Neural cell (in vitro differentiated cells): ENCODE results near the gene CPNE6. TPM values are rescaled to one million over a fixed set of nuclear protein-coding genes. Genes with fewer than 3 reads are reported as not detected.
A peak's percentile ranks its signal among the peaks of the same experiment; 100 is the strongest.

Source experiments
- H2AFZ ChIP-seq: fragments of 200-600, 300-800 bp; sonication (generic), shearing (Covaris generic); 2 replicates; pipeline ENCODE4 v1.6.0; 2014; ENCODE audit warnings: low read depth, mild to moderate bottlenecking, antibody characterized with exemption, low read length, moderate library complexity
- H3F3A ChIP-seq: fragments of 200-600 bp; shearing (Covaris generic); 2 replicates; pipeline ENCODE4 v1.6.1; 2016; ENCODE audit warnings: mild to moderate bottlenecking, moderate library complexity, mixed read lengths, antibody characterized with exemption, low read length; ENCODE audit not compliant: insufficient read depth, poor library complexity, severe bottlenecking
- H3K27ac ChIP-seq: fragments of 200-600, 300-800 bp; sonication (generic), shearing (Covaris generic); 2 replicates; pipeline ENCODE4 v1.5.1; 2014; ENCODE audit warnings: mild to moderate bottlenecking, low read length, moderate library complexity
- H3K27me3 ChIP-seq: fragments of 300-800, 200-600 bp; sonication (generic), shearing (Covaris generic); 2 replicates; pipeline ENCODE4 v1.6.0; 2014; ENCODE audit warnings: mild to moderate bottlenecking, low read depth, low read length, moderate library complexity; ENCODE audit not compliant: insufficient read depth
- H3K36me3 ChIP-seq: fragments of 300-800, 200-600 bp; sonication (generic), shearing (Covaris generic); 2 replicates; pipeline ENCODE4 v1.5.1; 2014; ENCODE audit warnings: mild to moderate bottlenecking, antibody characterized with exemption, low read length, moderate library complexity; ENCODE audit not compliant: insufficient read depth
- H3K4me2 ChIP-seq: fragments of 300-800, 200-600 bp; sonication (generic), shearing (Covaris generic); 2 replicates; pipeline ENCODE4 v1.6.0; 2014; ENCODE audit warnings: mild to moderate bottlenecking, low read length
- H3K4me3 ChIP-seq: fragments of 300-800, 200-600 bp; sonication (generic), shearing (Covaris generic); 2 replicates; pipeline ENCODE4 v1.5.1; 2014; ENCODE audit warnings: mild to moderate bottlenecking, low read length, moderate library complexity
- H3K79me2 ChIP-seq: fragments of 200-600 bp; shearing (Covaris generic); replicated peaks from 2 replicates; pipeline ENCODE4 v1.6.0; 2014; ENCODE audit warnings: mild to moderate bottlenecking, low read length, moderate library complexity; ENCODE audit not compliant: insufficient read depth
- H3K9ac ChIP-seq: fragments of 300-800, 200-600 bp; sonication (generic), shearing (Covaris generic); 2 replicates; pipeline ENCODE4 v1.6.1; 2016; ENCODE audit warnings: mild to moderate bottlenecking, low read length, mixed read lengths
- H3K9me2 ChIP-seq: fragments of 200-600 bp; shearing (Covaris generic); 2 replicates; pipeline ENCODE4 v1.6.1; 2016; ENCODE audit warnings: mild to moderate bottlenecking, low read length, mixed read lengths; ENCODE audit not compliant: insufficient read depth
- H3K9me3 ChIP-seq: fragments of 200-600, 300-800 bp; sonication (generic), shearing (Covaris generic); 2 replicates; pipeline ENCODE4 v1.6.1; 2016; ENCODE audit warnings: mild to moderate bottlenecking, mixed run types, low read length, moderate library complexity, mixed read lengths
- H4K20me1 ChIP-seq: fragments of 200-600 bp; shearing (Covaris generic); 2 replicates; pipeline ENCODE4 v1.6.1; 2016; ENCODE audit warnings: mild to moderate bottlenecking, mixed run types; ENCODE audit not compliant: insufficient read depth
- CTCF ChIP-seq: fragments of 450-650 bp; IDR thresholded peaks from 2 replicates; pipeline ENCODE4 v1.5.1; 2014; ENCODE audit warnings: antibody characterized with exemption, mild to moderate bottlenecking, moderate library complexity; ENCODE audit not compliant: poor library complexity, severe bottlenecking
- EP300 ChIP-seq: fragments of 450-650 bp; conservative IDR thresholded peaks from 2 replicates; pipeline ENCODE4 v1.6.1; 2014; ENCODE audit warnings: antibody characterized with exemption, mild to moderate bottlenecking, moderate library complexity; ENCODE audit not compliant: poor library complexity, severe bottlenecking
- EZH2 ChIP-seq: fragments of 200-600, 300-800 bp; shearing (Covaris generic), sonication (generic); IDR thresholded peaks from 2 replicates; pipeline ENCODE4 v1.6.1; 2014; ENCODE audit warnings: antibody characterized with exemption, low read length, borderline replicate concordance, mild to moderate bottlenecking; ENCODE audit not compliant: insufficient read depth, poor library complexity, severe bottlenecking
- MXI1 ChIP-seq: fragments of 450-650 bp; conservative IDR thresholded peaks from 2 replicates; pipeline ENCODE4 v1.6.1; 2014; ENCODE audit warnings: antibody characterized with exemption, mild to moderate bottlenecking; ENCODE audit not compliant: poor library complexity, severe bottlenecking
- POLR2AphosphoS5 ChIP-seq: IDR thresholded peaks from 2 replicates; pipeline ENCODE4 v1.6.1; 2012
- RAD21 ChIP-seq: fragments of 450-650 bp; conservative IDR thresholded peaks from 2 replicates; pipeline ENCODE4 v1.6.1; 2014; ENCODE audit warnings: antibody characterized with exemption, mild to moderate bottlenecking, moderate library complexity
- REST ChIP-seq: IDR thresholded peaks from 2 replicates; pipeline ENCODE4 v1.6.1; 2012; ENCODE audit warnings: borderline replicate concordance
- SMC3 ChIP-seq: fragments of 450-650 bp; conservative IDR thresholded peaks from 2 replicates; pipeline ENCODE4 v1.6.1; 2014; ENCODE audit warnings: antibody characterized with exemption, mild to moderate bottlenecking, moderate library complexity; ENCODE audit not compliant: poor library complexity
- TAF1 ChIP-seq: IDR thresholded peaks from 2 replicates; pipeline ENCODE4 v1.6.1; 2012; ENCODE audit warnings: low read depth
- polyA plus RNA-seq: library from polyadenylated mRNA; depleted of rRNA; stranded (reverse); fragments of >200 nt; gene quantifications from 2 replicates; pipeline ENCODE4 v1.2.3, GENCODE V29; 2014

Gene CPNE6
- polyA plus RNA-seq, 1 donor from 2014 or later: 4.1 TPM

GRCh38 chr14:24115422-24116127 lies 44.2 kb downstream of the CPNE6 start:
- Histone ChIP-seq H3K4me3 (peak overlapping the region; percentile 89), H2AFZ (peak overlapping the region; percentile 94), H3K27ac (peak overlapping the region; percentile 100), H3K27me3 (no peaks in the 10 kb centered on the region), H3K9ac (peak overlapping the region; percentile 98), H4K20me1 (no peaks in the 10 kb centered on the region), H3F3A (no peaks in the 10 kb centered on the region), H3K36me3 (no peaks in the 10 kb centered on the region), H3K79me2 (peaks cover 10% of the 10 kb centered on the region), H3K4me2 (peak overlapping the region; percentile 63), H3K9me3 (no peaks in the 10 kb centered on the region), H3K9me2 (no peaks in the 10 kb centered on the region)
- TF ChIP-seq RAD21 (peak; percentile 18), TAF1 (no peak)

GRCh38 chr14:24116128-24116814 lies 44.9 kb downstream of the CPNE6 start:
- Histone ChIP-seq H3K36me3 (no peaks in the 10 kb centered on the region), H3K9ac (peak overlapping the region; percentile 98), H2AFZ (no peak overlapping the region), H3K79me2 (peaks cover 10% of the 10 kb centered on the region), H4K20me1 (no peaks in the 10 kb centered on the region), H3K9me2 (no peaks in the 10 kb centered on the region), H3K9me3 (no peaks in the 10 kb centered on the region), H3F3A (no peaks in the 10 kb centered on the region), H3K27me3 (no peaks in the 10 kb centered on the region), H3K4me3 (peak overlapping the region; percentile 89), H3K4me2 (peak overlapping the region; percentile 63), H3K27ac (no peak overlapping the region)
- no peak for TF ChIP-seq MXI1
- no peak for TF ChIP-seq SMC3
- TF ChIP-seq CTCF: no peak
- no peak for TF ChIP-seq REST
- no peak for TF ChIP-seq EZH2
- TF ChIP-seq TAF1: no peak
- TF ChIP-seq EP300: no peak
- no peak for TF ChIP-seq RAD21
- no peak for TF ChIP-seq POLR2AphosphoS5
